K562 (cell line): Measurements from ENCODE around the gene MAPKAPK3. TPM values are rescaled to one million over a fixed set of nuclear protein-coding genes. Genes with fewer than 3 reads are reported as not detected.

Experiments
- ATAC-seq: fragments of 200-7000 bp; cut with Tn5 transposase; 3 replicates; pipeline ENCODE4 v1.9.1; 2020; ENCODE audit warnings: moderate library complexity
- BruUV-seq: library from RNA; stranded (reverse); fragments of 400-500 nt; replicated peaks from 2 replicates; lab custom pipeline; 2021; lab: Mats Ljungman, UMichigan
- CTCF ChIA-PET: fragments of 300-600 bp; formaldehyde crosslinking; extraction: SDS; loops from one replicate; lab custom pipeline; 2021; ENCODE audit warnings: low intra/inter-chr PET ratio; lab: Yijun Ruan, JAX
- POLR2A ChIA-PET: fragments of 300-600, 350-650 bp; sonication (Branson Sonifier 250); formaldehyde crosslinking; extraction: SDS; loops from one replicate; lab custom pipeline; 2021; ENCODE audit warnings: antibody characterized with exemption, inconsistent platforms; lab: Yijun Ruan, JAX
- DNase-seq, 4 experiments: peaks; one replicate each; pipeline versions ENCODE4 v3.0.0 to v3.0.0-alpha.2; 2011 to 2018; ENCODE audit warnings: low spot score in 3 of 4, mixed read lengths in 3 of 4; ENCODE audit errors: extremely low read depth in 1 of 4
- FAIRE-seq: peaks from 2 replicates; lab custom pipeline; 2011; peaks lifted over from hg19 to GRCh38; lab: Jason Lieb, UNC
- H2AFZ ChIP-seq: 2 replicates; pipeline ENCODE4 v1.6.0; 2011; ENCODE audit warnings: low read depth, low read length, control low read depth, inconsistent platforms
- H3K27ac ChIP-seq: fragments of 200-600 bp; 3 replicates; pipeline ENCODE4 v1.8.0; 2011; ENCODE audit warnings: low read depth, mild to moderate bottlenecking, control low read depth, inconsistent platforms, low read length, moderate library complexity, mixed read lengths; ENCODE audit errors: extremely low read depth
- H3K27me3 ChIP-seq, 2 experiments: fragments of 300-600 bp in 1 of 2; 2 replicates in 1 of 2; 3 replicates in 1 of 2; pipeline versions ENCODE4 v1.6.0 to v1.8.0; 2011; ENCODE audit warnings: inconsistent platforms in 2 of 2, low read length in 2 of 2, mild to moderate bottlenecking in 1 of 2, mixed read lengths in 1 of 2, moderate library complexity in 1 of 2; ENCODE audit not compliant: control insufficient read depth in 2 of 2, insufficient read depth in 2 of 2
- H3K36me3 ChIP-seq: fragments of 300-600 bp; 3 replicates; pipeline ENCODE4 v1.8.0; 2011; ENCODE audit warnings: mild to moderate bottlenecking, low read length, inconsistent platforms; ENCODE audit not compliant: control insufficient read depth, insufficient read depth
- H3K4me1 ChIP-seq, 2 experiments: fragments of 200-600 bp in 1 of 2; replicated peaks in 1 of 2; 2 replicates in 1 of 2; 3 replicates in 1 of 2; pipeline versions ENCODE4 v1.5.1 to v1.8.0; 2011; ENCODE audit warnings: inconsistent platforms in 2 of 2, low read length in 2 of 2, mild to moderate bottlenecking in 1 of 2, mixed read lengths in 1 of 2, moderate library complexity in 1 of 2; ENCODE audit not compliant: control insufficient read depth in 2 of 2, insufficient read depth in 2 of 2
- H3K4me2 ChIP-seq: 2 replicates; pipeline ENCODE4 v1.6.1; 2011; ENCODE audit warnings: low read length, control low read depth, inconsistent platforms, mixed read lengths; ENCODE audit not compliant: insufficient read depth
- H3K4me3 ChIP-seq: fragments of 200-600 bp; sonication (generic), shearing (Covaris generic); 2 replicates; pipeline ENCODE4 v1.5.1; 2016; ENCODE audit warnings: control low read depth, inconsistent platforms
- H3K79me2 ChIP-seq: fragments of 200-600 bp; 3 replicates; pipeline ENCODE4 v1.8.0; 2011; ENCODE audit warnings: low read length, inconsistent platforms; ENCODE audit not compliant: control insufficient read depth, insufficient read depth
- H3K9ac ChIP-seq, 2 experiments: 2 replicates each; pipeline versions ENCODE4 v1.6.0 to v1.6.1; 2011; ENCODE audit warnings: low read depth in 2 of 2, low read length in 2 of 2, control low read depth in 1 of 2, inconsistent platforms in 1 of 2, mild to moderate bottlenecking in 1 of 2, mixed read lengths in 1 of 2; ENCODE audit not compliant: insufficient read depth in 1 of 2
- H3K9me1 ChIP-seq: one replicate; pipeline ENCODE4 v1.6.0; 2011; ENCODE audit warnings: inconsistent platforms, mild to moderate bottlenecking, low read length, moderate library complexity; ENCODE audit not compliant: control insufficient read depth, insufficient read depth
- H3K9me3 ChIP-seq: replicated peaks from 2 replicates; pipeline ENCODE4 v1.5.1; 2011; ENCODE audit warnings: low read depth, low read length, inconsistent platforms; ENCODE audit not compliant: control insufficient read depth, insufficient read depth
- H4K20me1 ChIP-seq: replicated peaks from 2 replicates; pipeline ENCODE4 v1.6.1; 2011; ENCODE audit warnings: low read length, inconsistent platforms, mixed read lengths; ENCODE audit not compliant: control insufficient read depth, insufficient read depth
- ATF4 ChIP-seq: fragments of 450-650 bp; formaldehyde crosslinking; IDR thresholded peaks from 2 replicates; pipeline ENCODE4 v1.4.0; 2022; ENCODE audit warnings: mild to moderate bottlenecking, moderate library complexity
- CHCHD3 ChIP-seq: fragments of 250-450 bp; sonication (Bioruptor Pico); IDR thresholded peaks from 2 replicates; pipeline ENCODE4 v2.1.2; 2022; ENCODE audit warnings: mild to moderate bottlenecking
- CUX1 ChIP-seq: fragments of 200-800 bp; sonication (Bioruptor generic); IDR thresholded peaks from 2 replicates; pipeline ENCODE4 v1.6.1; 2016; ENCODE audit warnings: missing genetic modification characterization, missing compliant biosample characterization
- DPF2 ChIP-seq: fragments of 450-650 bp; IDR thresholded peaks from 2 replicates; pipeline ENCODE4 v1.6.1; 2016
- HDAC1 ChIP-seq, 2 experiments: fragments of 450-650 bp; IDR thresholded peaks; 2 replicates each; pipeline ENCODE4 v1.6.1; 2016 to 2017; ENCODE audit warnings: inconsistent platforms in 1 of 2, mild to moderate bottlenecking in 1 of 2, moderate library complexity in 1 of 2
- HNRNPH1 ChIP-seq: fragments of 200-400 bp; formaldehyde crosslinking; optimal IDR thresholded peaks from 2 replicates; pipeline ENCODE3; 2017; ENCODE audit warnings: low read depth, mild to moderate bottlenecking, low read length, moderate library complexity
- HNRNPK ChIP-seq: fragments of 200-400 bp; formaldehyde crosslinking; IDR thresholded peaks from one replicate; pipeline ENCODE4 v1.6.1; 2018; ENCODE audit warnings: mild to moderate bottlenecking, low read depth, low read length; ENCODE audit not compliant: poor library complexity, severe bottlenecking
- NR1H2 ChIP-seq: sonication (generic); formaldehyde crosslinking; IDR thresholded peaks from 2 replicates; pipeline ENCODE4 v1.4.0; 2020; ENCODE audit warnings: mild to moderate bottlenecking, missing genetic modification reagents
- PRPF4 ChIP-seq: fragments of 200-400 bp; formaldehyde crosslinking; IDR thresholded peaks from one replicate; pipeline ENCODE4 v1.6.1; 2017; ENCODE audit warnings: low read length, low read depth, mild to moderate bottlenecking; ENCODE audit not compliant: insufficient read depth, poor library complexity, severe bottlenecking
- TEAD1 ChIP-seq, 2 experiments: fragments of 450-650 bp in 1 of 2; sonication (generic) in 1 of 2; formaldehyde crosslinking; IDR thresholded peaks; 2 replicates each; pipeline versions ENCODE4 v1.4.0 to v1.8.0; 2020 to 2022; ENCODE audit warnings: mild to moderate bottlenecking in 2 of 2, missing genetic modification reagents in 1 of 2
- U2AF1 ChIP-seq: fragments of 200-400 bp; formaldehyde crosslinking; optimal IDR thresholded peaks from 2 replicates; pipeline ENCODE3; 2017; ENCODE audit warnings: mild to moderate bottlenecking, low read depth, low read length, moderate library complexity
- WGBS: fragments of 100-300 bp; shearing (Covaris generic); methylation state at CpG from one replicate; pipeline ENCODE4 v1.1.6; 2016; ENCODE audit warnings: low coverage, mixed read lengths; ENCODE audit not compliant: insufficient coverage; ENCODE audit errors: missing lambda C conversion rate; 5-methylcytosine and 5-hydroxymethylcytosine counted together
- in situ Hi-C: fragments of 300-500 bp; cut with MboI; formaldehyde crosslinking; loops from 4 replicates; pipeline ENCODE4 v1.15.0; 2018; ENCODE audit warnings: inconsistent platforms, mixed read lengths
- intact Hi-C: fragments of 100-400 bp; cut with micrococcal nuclease; formaldehyde crosslinking; loops from 2 replicates; pipeline ENCODE4 v1.14.2; 2022
- polyA plus RNA-seq, 8 experiments: library from polyadenylated mRNA; depleted of rRNA in 4 of 8; stranded (reverse) in 5 of 8; unstranded in 3 of 8; fragments of >200 nt; fragmentation: Nextera tagmentation in 2 of 8; fragmentation: Illumina TruSeq in 1 of 8; extraction: Ambion mirVana in 2 of 8; extraction: Trizol in 1 of 8; gene quantifications; 2 replicates each; pipeline versions ENCODE4 v1.2.1 to v1.2.3, GENCODE V29; 2011 to 2014; ENCODE audit warnings: inconsistent platforms in 1 of 8, missing spikeins in 1 of 8
- total RNA-seq, 7 experiments: library from RNA; depleted of rRNA in 6 of 7; stranded (reverse); fragments of >200 nt in 6 of 7; fragmentation: Illumina TruSeq in 2 of 7; extraction: Trizol in 2 of 7; gene quantifications; 2 replicates each; pipeline versions ENCODE4 v1.2.1 to v1.2.3, GENCODE V29; 2011 to 2021; ENCODE audit warnings: low replicate concordance in 1 of 7

Gene MAPKAPK3
- total and polyA plus RNA-seq, 9 of the 15 experiments (the other 6 are each of a cell fraction or from before 2014, with no cell fraction given), result 8.0 to 56.4 (median 41.2) TPM

- no peak for FAIRE-seq
- Histone ChIP-seq H3K9me3 (no peaks in the 10 kb centered on the region), H3K27me3 (peaks cover 0 to 23% of the 10 kb centered on the region in 2 experiments; a peak in 2 of 5 replicates), H3K79me2 (no peaks in the 10 kb centered on the region), H3K36me3 (no peaks in the 10 kb centered on the region), H3K9me1 (no peaks in the 10 kb centered on the region), H2AFZ (no peak overlapping the region), H3K4me2 (no peak overlapping the region), H3K4me1 (no peaks in the 10 kb centered on the region), H3K9ac (no peak overlapping the region), H4K20me1 (no peaks in the 10 kb centered on the region; the same call in none of the 2 replicates), H3K4me3 (no peak overlapping the region), H3K27ac (no peak overlapping the region)
- no TSS peak for BruUV-seq
- intact Hi-C loops (no loop called here), in situ Hi-C loops (loop anchor here (5.0 kb wide), 1 partner anchor 87 kb away; no protein-coding TSS in a partner anchor)
- no peak for DNase-seq
- TF ChIP-seq HNRNPK, result no peak
- no peak for TF ChIP-seq HDAC1 (IDR thresholded peaks at IDR 0.05)
- no peak for TF ChIP-seq ATF4
- TF ChIP-seq DPF2, result no peak
- TF ChIP-seq NR1H2 (CRISPR knock-in tag), result no peak
- no peak for TF ChIP-seq HNRNPH1
- TF ChIP-seq CUX1 (CRISPR knock-in tag), result no peak
- no peak for TF ChIP-seq PRPF4
- TF ChIP-seq U2AF1, result no peak
- no peak for TF ChIP-seq CHCHD3 (CRISPR knock-in tag)
- TF ChIP-seq TEAD1 (CRISPR knock-in tag; IDR thresholded peaks at IDR 0.05), result no peak
- no peak for ATAC-seq
- CTCF ChIA-PET, result no interaction called here
- 0% methylated on average over 2 of the region's 3 CpGs for WGBS
- POLR2A ChIA-PET, result no interaction called here
Measured at GRCh38 chr3:50658831-50659230, 41.9 kb downstream of the MAPKAPK3 start.
